GM12878 (cell line): ENCODE data around the gene ZNF511. TPM values are rescaled to one million over a fixed set of nuclear protein-coding genes. Genes with fewer than 3 reads are reported as not detected.

Source experiments
- ATAC-seq: fragments of 200-7000 bp; cut with Tn5 transposase; 3 replicates; pipeline ENCODE4 v1.9.1; 2020; ENCODE audit warnings: mild to moderate bottlenecking, moderate library complexity
- BruUV-seq: library from RNA; stranded (reverse); fragments of 400-500 nt; replicated peaks from 2 replicates; lab custom pipeline; 2021; lab: Mats Ljungman, UMichigan
- CTCF ChIA-PET: fragments of 300-600 bp; sonication (Branson Sonifier 250); formaldehyde crosslinking; extraction: SDS; loops from one replicate; lab custom pipeline; 2021; ENCODE audit warnings: inconsistent platforms; lab: Yijun Ruan, JAX
- POLR2A ChIA-PET: fragments of 350-600 bp; formaldehyde crosslinking; extraction: SDS; loops from one replicate; lab custom pipeline; 2021; ENCODE audit warnings: inconsistent platforms; lab: Charles Lee
- RAD21 ChIA-PET: fragments of 300-600 bp; sonication (Branson Sonifier 250); formaldehyde crosslinking; loops from one replicate; lab custom pipeline; 2023; ENCODE audit warnings: antibody characterized with exemption; ENCODE audit not compliant: unreplicated experiment; lab: Charles Lee
- SMC1A ChIA-PET: fragments of 300-600 bp; sonication (Branson Sonifier 250); formaldehyde crosslinking; loops from one replicate; lab custom pipeline; 2023; ENCODE audit not compliant: unreplicated experiment, uncharacterized antibody; lab: Charles Lee
- DNase-seq: peaks from one replicate; pipeline ENCODE4 v3.0.0-alpha.2; 2011; ENCODE audit warnings: low read depth, low spot score
- FAIRE-seq: peaks from 3 replicates; lab custom pipeline; 2011; peaks lifted over from hg19 to GRCh38; lab: Jason Lieb, UNC
- H2AFZ ChIP-seq: 2 replicates; pipeline ENCODE4 v1.6.0; 2011; ENCODE audit warnings: low read depth, low read length, control low read depth; ENCODE audit not compliant: control insufficient read depth
- H3K27ac ChIP-seq: 2 replicates; pipeline ENCODE4 v1.5.1; 2011; ENCODE audit warnings: control low read depth; ENCODE audit not compliant: control insufficient read depth, insufficient read depth
- H3K27me3 ChIP-seq, 2 experiments: replicated peaks in 1 of 2; 2 replicates each; pipeline versions ENCODE4 v1.6.0 to v1.6.1; 2011; ENCODE audit warnings: low read length in 1 of 2; ENCODE audit not compliant: control insufficient read depth in 2 of 2, insufficient read depth in 2 of 2
- H3K36me3 ChIP-seq, 2 experiments: 2 replicates each; pipeline ENCODE4 v1.5.1; 2011; ENCODE audit warnings: low read length in 1 of 2; ENCODE audit not compliant: control insufficient read depth in 2 of 2, insufficient read depth in 2 of 2
- H3K4me1 ChIP-seq: 2 replicates; pipeline ENCODE4 v1.6.1; 2011; ENCODE audit warnings: mild to moderate bottlenecking, low read length, moderate library complexity, mixed read lengths; ENCODE audit not compliant: control insufficient read depth, insufficient read depth
- H3K4me2 ChIP-seq: 2 replicates; pipeline ENCODE4 v1.6.0; 2011; ENCODE audit warnings: control low read depth; ENCODE audit not compliant: control insufficient read depth, insufficient read depth
- H3K4me3 ChIP-seq: fragments of 200-600 bp; sonication (generic); 2 replicates; pipeline ENCODE4 v1.5.1; 2016
- H3K79me2 ChIP-seq: 2 replicates; pipeline ENCODE4 v1.6.0; 2011; ENCODE audit warnings: low read length; ENCODE audit not compliant: control insufficient read depth, insufficient read depth
- H3K9ac ChIP-seq: 2 replicates; pipeline ENCODE4 v1.8.0; 2011; ENCODE audit warnings: low read length, control low read depth, mixed read lengths; ENCODE audit not compliant: control insufficient read depth, insufficient read depth
- H3K9me3 ChIP-seq: replicated peaks from 3 replicates; pipeline ENCODE4 v1.5.1; 2011; ENCODE audit warnings: mild to moderate bottlenecking, low read length; ENCODE audit not compliant: control insufficient read depth, insufficient read depth
- H4K20me1 ChIP-seq: 2 replicates; pipeline ENCODE4 v1.6.0; 2011; ENCODE audit not compliant: control insufficient read depth, insufficient read depth
- BRCA1 ChIP-seq: IDR thresholded peaks from 2 replicates; pipeline ENCODE4 v1.6.1; 2011; ENCODE audit warnings: low read depth, low read length, improper control_type of control experiment
- EGR1 ChIP-seq, 2 experiments: IDR thresholded peaks; 1 replicate in 1 of 2; 2 replicates in 1 of 2; pipeline ENCODE4 v1.6.1; 2011 to 2012; ENCODE audit warnings: low read depth in 2 of 2, low read length in 2 of 2, borderline replicate concordance in 1 of 2, mild to moderate bottlenecking in 1 of 2, moderate library complexity in 1 of 2
- GABPA ChIP-seq: IDR thresholded peaks from 2 replicates; pipeline ENCODE4 v1.6.1; 2014; ENCODE audit warnings: antibody characterized with exemption, low read depth, mild to moderate bottlenecking, inconsistent platforms
- KAT2A ChIP-seq: conservative IDR thresholded peaks from 2 replicates; pipeline ENCODE4 v1.6.1; 2011; ENCODE audit warnings: low read depth, low read length; ENCODE audit not compliant: control insufficient read depth
- KLF5 ChIP-seq: fragments of 450-650 bp; IDR thresholded peaks from 2 replicates; pipeline ENCODE4 v1.6.1; 2014; ENCODE audit warnings: mild to moderate bottlenecking; ENCODE audit not compliant: partially characterized antibody
- MXI1 ChIP-seq: fragments of 150-350 bp; IDR thresholded peaks from 2 replicates; pipeline ENCODE4 v1.6.1; 2011; ENCODE audit warnings: low read depth, mild to moderate bottlenecking, inconsistent platforms, low read length, improper control_type of control experiment
- NR2F1 ChIP-seq: fragments of 450-650 bp; conservative IDR thresholded peaks from 2 replicates; pipeline ENCODE4 v1.6.1; 2017; ENCODE audit warnings: mild to moderate bottlenecking
- POU2F2 ChIP-seq: IDR thresholded peaks from 3 replicates; pipeline ENCODE4 v1.6.1; 2011; ENCODE audit warnings: low read depth, mild to moderate bottlenecking, low read length, borderline replicate concordance
- WGBS: methylation state at CpG from one replicate; pipeline ENCODE4 v1.1.6; 2016; ENCODE audit warnings: low lambda C conversion rate; ENCODE audit not compliant: insufficient replicate concordance, insufficient coverage; ENCODE audit errors: missing lambda C conversion rate; 5-methylcytosine and 5-hydroxymethylcytosine counted together
- in situ Hi-C: fragments of 300-500 bp; cut with MboI; formaldehyde crosslinking; loops from 9 replicates; pipeline ENCODE4 v1.14.3; 2018; ENCODE audit warnings: mixed read lengths
- intact Hi-C: fragments of 100-400 bp; cut with micrococcal nuclease; formaldehyde crosslinking; loops from one replicate; pipeline ENCODE4 v1.14.2; 2022; ENCODE audit not compliant: unreplicated experiment
- polyA plus RNA-seq, 11 experiments: library from polyadenylated mRNA; depleted of rRNA in 4 of 11; unstranded in 6 of 11; stranded (reverse) in 5 of 11; fragments of >200 nt; fragmentation: Nextera tagmentation in 4 of 11; fragmentation: Illumina TruSeq in 1 of 11; extraction: Ambion mirVana in 4 of 11; extraction: Trizol in 1 of 11; gene quantifications; 1 replicate in 1 of 11; 2 replicates in 10 of 11; pipeline versions ENCODE4 v1.2.1 to v1.2.3, GENCODE V29; 2011 to 2016; ENCODE audit warnings: inconsistent platforms in 2 of 11, missing spikeins in 2 of 11, low read depth in 1 of 11
- total RNA-seq, 4 experiments: library from RNA; depleted of rRNA in 3 of 4; stranded (reverse); fragments of >200 nt in 3 of 4; fragmentation: Illumina TruSeq in 1 of 4; extraction: Trizol in 1 of 4; gene quantifications; 2 replicates each; pipeline versions ENCODE4 v1.2.1 to v1.2.3, GENCODE V29; 2013 to 2021
- TF ChIP-seq, protein P1 (sequence below): fragments of 450-650 bp; IDR thresholded peaks from 2 replicates; pipeline ENCODE4 v1.6.1; 2016; ENCODE audit warnings: mild to moderate bottlenecking
- TF ChIP-seq, protein P2 (sequence below): IDR thresholded peaks from 2 replicates; pipeline ENCODE4 v1.6.1; 2011; ENCODE audit warnings: mild to moderate bottlenecking, low read depth, low read length, moderate library complexity; ENCODE audit not compliant: insufficient replicate concordance

The ZNF511 gene
- total and polyA plus RNA-seq, 10 of the 15 experiments (the other 5 are each of a cell fraction or from before 2014, with no cell fraction given) = 0.58 to 110 (median 32.0) TPM

GRCh38 chr10:133278577-133279265 is 30.0 kb upstream of the ZNF511 start (continued):
- TF ChIP-seq MXI1 = 0 out of 2 replicates have a peak, but pooled peaks have one; percentile 16
- TF ChIP-seq, protein P1, sequence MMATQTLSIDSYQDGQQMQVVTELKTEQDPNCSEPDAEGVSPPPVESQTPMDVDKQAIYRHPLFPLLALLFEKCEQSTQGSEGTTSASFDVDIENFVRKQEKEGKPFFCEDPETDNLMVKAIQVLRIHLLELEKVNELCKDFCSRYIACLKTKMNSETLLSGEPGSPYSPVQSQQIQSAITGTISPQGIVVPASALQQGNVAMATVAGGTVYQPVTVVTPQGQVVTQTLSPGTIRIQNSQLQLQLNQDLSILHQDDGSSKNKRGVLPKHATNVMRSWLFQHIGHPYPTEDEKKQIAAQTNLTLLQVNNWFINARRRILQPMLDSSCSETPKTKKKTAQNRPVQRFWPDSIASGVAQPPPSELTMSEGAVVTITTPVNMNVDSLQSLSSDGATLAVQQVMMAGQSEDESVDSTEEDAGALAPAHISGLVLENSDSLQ = peak; percentile 94
- TF ChIP-seq EGR1 (IDR thresholded peaks at IDR 0.05; ENCODE audit: borderline replicate concordance in 1 of 2, low read depth in 2 of 2, low read length in 2 of 2) = 0 out of 3 replicates have a peak, but pooled peaks of 1 of the 2 experiments have one; percentile 12

- Histone ChIP-seq H2AFZ (no peak overlapping the region), H3K9me3 (no peaks in the 10 kb centered on the region), H4K20me1 (no peaks in the 10 kb centered on the region; the same call in 1 of the 2 replicates), H3K27me3 (no peaks in the 10 kb centered on the region), H3K79me2 (peaks cover 17% of the 10 kb centered on the region), H3K27ac (no peak overlapping the region), H3K9ac (no peak overlapping the region), H3K4me1 (peaks cover 32% of the 10 kb centered on the region), H3K36me3 (peaks cover 3 to 13% of the 10 kb centered on the region in 2 experiments), H3K4me2 (no peak overlapping the region), H3K4me3 (no peak overlapping the region)
- in situ Hi-C loops (no loop called here), intact Hi-C loops (no loop called here)
- POLR2A ChIA-PET = no interaction called here
- SMC1A ChIA-PET = interaction anchor here (1.0 kb wide), 1 partner anchor 28 kb away, joined by 4 read pairs; no protein-coding TSS in a partner anchor
- DNase-seq = no peak
- RAD21 ChIA-PET = no interaction called here
- CTCF ChIA-PET = interaction anchor here (0.9 to 2.8 kb wide), 3 partner anchors 18 to 28 kb away, joined by 3 to 14 read pairs (median 9); no protein-coding TSS in a partner anchor
- FAIRE-seq = no peak
- 79% methylated on average over 24 of the region's 24 CpGs for WGBS
- TF ChIP-seq BRCA1 = no peak
- TF ChIP-seq POU2F2 = no peak
- TF ChIP-seq KLF5 = no peak
- no peak for TF ChIP-seq NR2F1
- TF ChIP-seq, protein P2, sequence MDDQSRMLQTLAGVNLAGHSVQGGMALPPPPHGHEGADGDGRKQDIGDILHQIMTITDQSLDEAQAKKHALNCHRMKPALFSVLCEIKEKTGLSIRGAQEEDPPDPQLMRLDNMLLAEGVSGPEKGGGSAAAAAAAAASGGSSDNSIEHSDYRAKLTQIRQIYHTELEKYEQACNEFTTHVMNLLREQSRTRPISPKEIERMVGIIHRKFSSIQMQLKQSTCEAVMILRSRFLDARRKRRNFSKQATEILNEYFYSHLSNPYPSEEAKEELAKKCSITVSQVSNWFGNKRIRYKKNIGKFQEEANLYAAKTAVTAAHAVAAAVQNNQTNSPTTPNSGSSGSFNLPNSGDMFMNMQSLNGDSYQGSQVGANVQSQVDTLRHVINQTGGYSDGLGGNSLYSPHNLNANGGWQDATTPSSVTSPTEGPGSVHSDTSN = no peak
- TF ChIP-seq GABPA = no peak
- TF ChIP-seq KAT2A = no peak
- no TSS peak for BruUV-seq
- no peak for ATAC-seq
These were observed 29.1 kb upstream of the ZNF511 start for GRCh38 chr10:133279326-133280226.
